ENCODE results near the gene FBLN5.

Gene FBLN5

GRCh38 chr14:91870890-91871289 lies 76.6 kb downstream of the FBLN5 start:
- no peak for FAIRE-seq

GRCh38 chr14:91870001-91870400 lies 77.5 kb downstream of the FBLN5 start:
- TF ChIP-seq, protein P1, sequence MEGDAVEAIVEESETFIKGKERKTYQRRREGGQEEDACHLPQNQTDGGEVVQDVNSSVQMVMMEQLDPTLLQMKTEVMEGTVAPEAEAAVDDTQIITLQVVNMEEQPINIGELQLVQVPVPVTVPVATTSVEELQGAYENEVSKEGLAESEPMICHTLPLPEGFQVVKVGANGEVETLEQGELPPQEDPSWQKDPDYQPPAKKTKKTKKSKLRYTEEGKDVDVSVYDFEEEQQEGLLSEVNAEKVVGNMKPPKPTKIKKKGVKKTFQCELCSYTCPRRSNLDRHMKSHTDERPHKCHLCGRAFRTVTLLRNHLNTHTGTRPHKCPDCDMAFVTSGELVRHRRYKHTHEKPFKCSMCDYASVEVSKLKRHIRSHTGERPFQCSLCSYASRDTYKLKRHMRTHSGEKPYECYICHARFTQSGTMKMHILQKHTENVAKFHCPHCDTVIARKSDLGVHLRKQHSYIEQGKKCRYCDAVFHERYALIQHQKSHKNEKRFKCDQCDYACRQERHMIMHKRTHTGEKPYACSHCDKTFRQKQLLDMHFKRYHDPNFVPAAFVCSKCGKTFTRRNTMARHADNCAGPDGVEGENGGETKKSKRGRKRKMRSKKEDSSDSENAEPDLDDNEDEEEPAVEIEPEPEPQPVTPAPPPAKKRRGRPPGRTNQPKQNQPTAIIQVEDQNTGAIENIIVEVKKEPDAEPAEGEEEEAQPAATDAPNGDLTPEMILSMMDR (IDR thresholded peaks at IDR 0.05; ENCODE audit: insufficient read depth, missing control alignments) = no peak
- FAIRE-seq (no peak), DNase-seq (ENCODE audit: insufficient read length, low spot score) (no peak)

More at GRCh38 chr14:91870890-91871289, 76.6 kb downstream of the FBLN5 start:
- no peak for DNase-seq (ENCODE audit: insufficient read length, low spot score)
- TF ChIP-seq, protein P1 (IDR thresholded peaks at IDR 0.05; ENCODE audit: insufficient read depth, missing control alignments) = no peak

- DNase-seq (ENCODE audit: insufficient read length, low spot score) (no peak), FAIRE-seq (no peak)
Observed at GRCh38 chr14:91869556-91869955, 77.9 kb downstream of the FBLN5 start.

GRCh38 chr14:91867316-91867988 lies 80.0 kb downstream of the FBLN5 start, which contains the start of gene TC2N:
TSS of gene TC2N (minus strand) at chr14:91867536. CDS start at chr14:91813769, 53,767 bp downstream.
- TF ChIP-seq, protein P1 (IDR thresholded peaks at IDR 0.05; ENCODE audit: insufficient read depth, missing control alignments) = no peak
- FAIRE-seq (no peak), DNase-seq (ENCODE audit: insufficient read length, low spot score) (no peak)

More at GRCh38 chr14:91869556-91869955, 77.9 kb downstream of the FBLN5 start:
- TF ChIP-seq, protein P1 (IDR thresholded peaks at IDR 0.05; ENCODE audit: insufficient read depth, missing control alignments) = no peak

DNA sequence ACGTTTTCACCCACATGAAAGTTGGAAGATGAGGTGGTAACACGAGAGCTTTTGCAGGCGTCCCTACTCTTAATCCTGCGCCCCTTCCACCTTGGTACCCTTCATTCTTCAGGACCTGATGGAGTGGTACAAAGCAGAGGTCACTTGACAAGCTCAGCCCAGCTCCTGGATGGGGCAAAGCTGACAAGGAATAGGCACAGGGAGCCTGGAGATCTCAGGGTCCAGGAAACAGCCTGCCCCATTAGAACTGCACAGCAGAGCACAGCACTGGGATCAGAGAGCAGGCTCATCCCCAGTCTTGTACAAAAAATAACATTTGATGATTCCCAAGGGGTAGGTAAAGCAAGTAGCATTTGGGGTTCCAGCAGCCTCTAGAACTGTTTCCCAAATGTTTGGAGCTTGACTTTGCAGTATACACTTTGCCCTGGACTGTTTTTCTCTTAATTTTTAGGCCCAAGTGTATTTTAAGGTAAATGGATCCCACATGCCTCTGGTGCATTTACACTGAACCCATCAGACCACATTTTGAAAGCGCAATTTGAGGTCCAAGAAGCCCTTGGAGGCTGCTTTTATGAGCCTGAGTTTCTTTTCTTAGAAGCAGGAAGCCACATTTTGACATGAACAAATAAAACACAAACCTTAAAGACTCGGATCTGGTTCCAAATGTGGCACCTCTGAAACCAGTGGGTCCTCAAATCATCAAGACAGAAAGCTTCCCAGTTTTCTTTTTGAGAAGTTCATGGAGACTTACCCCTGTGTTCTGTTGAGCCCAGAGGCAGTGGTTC lies 80.8 kb downstream of the FBLN5 start:
- TF ChIP-seq, protein P1 (IDR thresholded peaks at IDR 0.05; ENCODE audit: insufficient read depth, missing control alignments) = no peak
- FAIRE-seq = no peak
- DNase-seq (ENCODE audit: insufficient read length, low spot score) = no peak

- TF ChIP-seq, protein P1 (IDR thresholded peaks at IDR 0.05; ENCODE audit: insufficient read depth, missing control alignments) = no peak
- FAIRE-seq (no peak), DNase-seq (ENCODE audit: insufficient read length, low spot score) (no peak)
Observed at GRCh38 chr14:91866061-91866460, 81.4 kb downstream of the FBLN5 start.

Data from D721Med (cell line).